Mesendoderm (in vitro differentiated cells): ENCODE results near the gene TSEN2. TPM values are rescaled to one million over a fixed set of nuclear protein-coding genes. Genes with fewer than 3 reads are reported as not detected.

ENCODE experiments used
- DNase-seq: peaks from one replicate; pipeline ENCODE4 v3.0.0; 2013
- H2AK5ac ChIP-seq: 2 replicates; pipeline ENCODE4 v1.6.1; 2013; ENCODE audit warnings: low read length, inconsistent platforms
- H2BK120ac ChIP-seq: 2 replicates; pipeline ENCODE4 v1.6.1; 2013; ENCODE audit warnings: low read depth, mild to moderate bottlenecking, low read length, moderate library complexity, mixed read lengths
- H2BK15ac ChIP-seq: replicated peaks from 2 replicates; pipeline ENCODE4 v1.6.1; 2013; ENCODE audit warnings: low read depth, mild to moderate bottlenecking, moderate library complexity
- H2BK5ac ChIP-seq: 2 replicates; pipeline ENCODE4 v1.6.1; 2013; ENCODE audit warnings: low read length, inconsistent platforms
- H3K18ac ChIP-seq: 2 replicates; pipeline ENCODE4 v1.6.1; 2013; ENCODE audit warnings: mild to moderate bottlenecking, low read length, mixed read lengths
- H3K23ac ChIP-seq: one replicate; pipeline ENCODE4 v1.6.1; 2013; ENCODE audit warnings: low read length
- H3K27ac ChIP-seq: 2 replicates; pipeline ENCODE4 v1.5.1; 2013; ENCODE audit warnings: low read depth, mild to moderate bottlenecking, inconsistent platforms, low read length, moderate library complexity
- H3K27me3 ChIP-seq: 2 replicates; pipeline ENCODE4 v1.6.1; 2013; ENCODE audit warnings: low read length, control low read depth, mild to moderate bottlenecking, inconsistent platforms; ENCODE audit not compliant: insufficient read depth, poor library complexity
- H3K36me3 ChIP-seq: 2 replicates; pipeline ENCODE4 v1.6.1; 2013; ENCODE audit warnings: low read length, inconsistent platforms; ENCODE audit not compliant: control insufficient read depth, insufficient read depth
- H3K4ac ChIP-seq: one replicate; pipeline ENCODE4 v1.6.1; 2013; ENCODE audit warnings: low read depth, mild to moderate bottlenecking, low read length, moderate library complexity
- H3K4me1 ChIP-seq: 2 replicates; pipeline ENCODE4 v1.6.1; 2013; ENCODE audit warnings: low read depth, low read length, inconsistent platforms; ENCODE audit not compliant: control insufficient read depth
- H3K4me2 ChIP-seq: 2 replicates; pipeline ENCODE4 v1.6.1; 2013; ENCODE audit warnings: low read length
- H3K4me3 ChIP-seq: 2 replicates; pipeline ENCODE4 v1.5.1; 2013; ENCODE audit warnings: mild to moderate bottlenecking, low read length
- H3K56ac ChIP-seq: one replicate; pipeline ENCODE4 v1.6.1; 2013; ENCODE audit warnings: low read length
- H3K79me1 ChIP-seq: 2 replicates; pipeline ENCODE4 v1.6.1; 2013; ENCODE audit warnings: low read length, inconsistent platforms
- H3K79me2 ChIP-seq: 2 replicates; pipeline ENCODE4 v1.6.1; 2013; ENCODE audit warnings: mild to moderate bottlenecking, low read length; ENCODE audit not compliant: control insufficient read depth, insufficient read depth
- H3K9ac ChIP-seq: 2 replicates; pipeline ENCODE4 v1.6.1; 2013; ENCODE audit warnings: low read length, inconsistent platforms
- H4K5ac ChIP-seq: one replicate; pipeline ENCODE4 v1.6.1; 2013; ENCODE audit warnings: low read length
- H4K8ac ChIP-seq: one replicate; pipeline ENCODE4 v1.6.1; 2013; ENCODE audit warnings: low read depth, mild to moderate bottlenecking, control low read depth, low read length, moderate library complexity
- WGBS: extraction: QIAGEN DNeasy Blood & Tissue Kit; methylation state at CpG from one replicate; pipeline ENCODE4 v1.1.7; 2013; ENCODE audit warnings: low lambda C conversion rate, missing lambda C conversion rate; ENCODE audit not compliant: insufficient coverage; ENCODE audit errors: extremely low coverage; 5-methylcytosine and 5-hydroxymethylcytosine counted together
- small RNA-seq: library from polyadenylated mRNA; stranded (forward); fragments of <200 nt; extraction: miRNeasy Mini kit (QIAGEN cat#:217004); gene quantifications from one replicate; pipeline ENCODE3, GENCODE V24; 2013; ENCODE audit not compliant: insufficient read depth

The TSEN2 gene

DNA sequence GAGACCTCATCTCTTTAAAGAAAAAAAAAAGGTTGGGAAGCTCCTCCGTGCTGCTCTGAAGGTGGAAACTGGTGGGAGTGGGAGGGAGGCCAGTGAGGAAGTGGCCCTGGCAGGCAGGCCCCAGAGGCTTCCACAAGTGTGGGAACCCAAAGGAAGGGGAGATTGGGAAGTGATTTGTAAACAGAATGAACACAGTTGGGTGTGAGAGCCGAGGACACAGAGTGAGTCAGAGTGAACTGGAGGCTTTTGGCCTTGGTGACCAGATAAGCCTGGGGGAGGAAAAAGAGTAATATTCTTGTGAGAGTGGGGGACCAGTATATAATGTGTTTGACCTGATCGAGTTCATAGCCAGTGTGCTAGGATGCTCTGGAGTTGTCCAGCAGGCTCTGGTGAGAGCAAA is 95.6 kb downstream of the TSEN2 start:
- H3K27me3 ChIP-seq: no peaks in the 10 kb centered on the region
- no peaks in the 10 kb centered on the region for H3K79me2 ChIP-seq
- H3K4ac ChIP-seq: no peak overlapping the region
- H2BK5ac ChIP-seq: no peak overlapping the region
- no peak overlapping the region for H4K8ac ChIP-seq
- H3K18ac ChIP-seq: no peak overlapping the region
- no peak overlapping the region for H3K4me2 ChIP-seq
- no peak overlapping the region for H3K27ac ChIP-seq
- no CpG with 5 or more reads among the region's 3 CpGs for WGBS
- no peaks in the 10 kb centered on the region for H3K79me1 ChIP-seq
- H2BK120ac ChIP-seq: no peak overlapping the region
- H2AK5ac ChIP-seq: no peak overlapping the region
- no peak overlapping the region for H4K5ac ChIP-seq
- H3K4me3 ChIP-seq: no peak overlapping the region
- no peaks in the 10 kb centered on the region for H3K4me1 ChIP-seq
- H3K56ac ChIP-seq: no peak overlapping the region
- no peak overlapping the region for H2BK15ac ChIP-seq
- DNase-seq: no peak
- no peak overlapping the region for H3K9ac ChIP-seq
- peaks cover 11% of the 10 kb centered on the region for H3K36me3 ChIP-seq
- H3K23ac ChIP-seq: no peak overlapping the region

- no peak overlapping the region for H3K27ac ChIP-seq
- H3K4ac ChIP-seq: no peak overlapping the region
- DNase-seq: no peak
- H3K18ac ChIP-seq: no peak overlapping the region
- no peak overlapping the region for H3K23ac ChIP-seq
- no peak overlapping the region for H4K8ac ChIP-seq
- H3K4me1 ChIP-seq: no peaks in the 10 kb centered on the region
- H3K27me3 ChIP-seq: no peaks in the 10 kb centered on the region
- no peak overlapping the region for H3K56ac ChIP-seq
- H3K4me2 ChIP-seq: no peak overlapping the region
- WGBS: no CpG with 5 or more reads among the region's 4 CpGs
- no peak overlapping the region for H2BK15ac ChIP-seq
- H4K5ac ChIP-seq: no peak overlapping the region
- peaks cover 14% of the 10 kb centered on the region for H3K36me3 ChIP-seq
- no peak overlapping the region for H2BK5ac ChIP-seq
- no peak overlapping the region for H2AK5ac ChIP-seq
- no peak overlapping the region for H3K4me3 ChIP-seq
- no peak overlapping the region for H3K9ac ChIP-seq
- H2BK120ac ChIP-seq: no peak overlapping the region
- H3K79me2 ChIP-seq: no peaks in the 10 kb centered on the region
- H3K79me1 ChIP-seq: no peaks in the 10 kb centered on the region
These were observed 98.5 kb downstream of the TSEN2 start for GRCh38 chr3:12582730-12583129.

Small RNAs within 50 kb of the gene (small RNA-seq; reads per million reads assigned to genes)
- gene RF00017 (not detected), gene RNA5SP123 (not detected), gene RNU6-377P (not detected)
